IMR-90 (cell line): Measurements from ENCODE around the gene UBASH3A. TPM values are rescaled to one million over a fixed set of nuclear protein-coding genes. Genes with fewer than 3 reads are reported as not detected.

Experiments
- ATAC-seq: fragments of 200-7000 bp; cut with Tn5 transposase; 2 replicates; pipeline ENCODE4 v1.9.1; 2020; ENCODE audit warnings: low read depth, mild to moderate bottlenecking, moderate library complexity
- BruUV-seq: library from RNA; stranded (reverse); fragments of 400-500 nt; replicated peaks from 2 replicates; lab custom pipeline; 2021; lab: Mats Ljungman, UMichigan
- CTCF ChIA-PET: fragments of 300-600 bp; formaldehyde crosslinking; extraction: SDS; loops from one replicate; lab custom pipeline; 2021; ENCODE audit warnings: antibody characterized with exemption; lab: Yijun Ruan, JAX
- POLR2A ChIA-PET: fragments of 300-600 bp; sonication (Branson Sonifier 250); formaldehyde crosslinking; loops from one replicate; lab custom pipeline; 2022; ENCODE audit warnings: antibody characterized with exemption; ENCODE audit not compliant: unreplicated experiment; lab: Charles Lee
- DNase-seq: peaks from one replicate; pipeline ENCODE4 v3.0.0; 2013
- H2AFZ ChIP-seq: replicated peaks from 2 replicates; pipeline ENCODE3; 2013; ENCODE audit warnings: low read length, mild to moderate bottlenecking; ENCODE audit not compliant: poor library complexity
- H2AK5ac ChIP-seq: 2 replicates; pipeline ENCODE4 v1.6.1; 2013; ENCODE audit warnings: low read depth, low read length, inconsistent platforms
- H2AK9ac ChIP-seq: replicated peaks from 2 replicates; pipeline ENCODE3; 2013; ENCODE audit warnings: mild to moderate bottlenecking, low read depth, low read length, moderate library complexity; ENCODE audit not compliant: poor library complexity
- H2BK120ac ChIP-seq: 2 replicates; pipeline ENCODE4 v1.6.1; 2013; ENCODE audit warnings: low read depth, low read length, inconsistent platforms
- H2BK15ac ChIP-seq: 3 replicates; pipeline ENCODE4 v1.6.1; 2013; ENCODE audit warnings: low read depth, low read length, inconsistent platforms
- H2BK20ac ChIP-seq: 2 replicates; pipeline ENCODE4 v1.6.1; 2013; ENCODE audit warnings: low read depth, mild to moderate bottlenecking, inconsistent platforms, low read length, moderate library complexity
- H2BK5ac ChIP-seq: 2 replicates; pipeline ENCODE4 v1.6.1; 2013; ENCODE audit warnings: mild to moderate bottlenecking, low read depth, low read length, inconsistent platforms; ENCODE audit not compliant: poor library complexity, severe bottlenecking
- H3K14ac ChIP-seq: replicated peaks from 2 replicates; pipeline ENCODE4 v1.6.1; 2013; ENCODE audit warnings: low read depth, low read length, inconsistent platforms
- H3K18ac ChIP-seq: 2 replicates; pipeline ENCODE4 v1.6.1; 2013; ENCODE audit warnings: low read depth, low read length, control low read depth
- H3K23ac ChIP-seq: 2 replicates; pipeline ENCODE4 v1.6.1; 2013; ENCODE audit warnings: low read depth, low read length, inconsistent platforms
- H3K27ac ChIP-seq: 2 replicates; pipeline ENCODE4 v1.5.1; 2013; ENCODE audit warnings: mild to moderate bottlenecking, control low read depth, low read length; ENCODE audit not compliant: insufficient read depth
- H3K27me3 ChIP-seq: 2 replicates; pipeline ENCODE4 v1.6.1; 2013; ENCODE audit warnings: low read length; ENCODE audit not compliant: control insufficient read depth, insufficient read depth
- H3K36me3 ChIP-seq: 2 replicates; pipeline ENCODE4 v1.6.1; 2013; ENCODE audit warnings: low read length, mixed read lengths; ENCODE audit not compliant: control insufficient read depth, insufficient read depth
- H3K4ac ChIP-seq: 2 replicates; pipeline ENCODE4 v1.6.1; 2013; ENCODE audit warnings: low read depth, low read length, inconsistent platforms
- H3K4me1 ChIP-seq: 2 replicates; pipeline ENCODE4 v1.6.1; 2013; ENCODE audit warnings: low read length, mixed read lengths; ENCODE audit not compliant: control insufficient read depth, insufficient read depth
- H3K4me2 ChIP-seq: 2 replicates; pipeline ENCODE4 v1.6.1; 2013; ENCODE audit warnings: low read depth, mild to moderate bottlenecking, control low read depth, low read length, moderate library complexity
- H3K4me3 ChIP-seq: 2 replicates; pipeline ENCODE4 v1.5.1; 2013; ENCODE audit warnings: low read depth, mild to moderate bottlenecking, control low read depth, low read length, moderate library complexity; ENCODE audit not compliant: insufficient read depth
- H3K56ac ChIP-seq: 2 replicates; pipeline ENCODE4 v1.6.1; 2013; ENCODE audit warnings: low read length, inconsistent platforms; ENCODE audit not compliant: insufficient read depth; ENCODE audit errors: extremely low read depth
- H3K79me1 ChIP-seq, 2 experiments: 2 replicates each; pipeline ENCODE4 v1.6.1; 2013; ENCODE audit warnings: low read length in 2 of 2, inconsistent platforms in 1 of 2, low read depth in 1 of 2
- H3K9ac ChIP-seq: 2 replicates; pipeline ENCODE4 v1.6.1; 2013; ENCODE audit warnings: low read depth, low read length, control low read depth
- H3K9me1 ChIP-seq: 2 replicates; pipeline ENCODE4 v1.6.1; 2013; ENCODE audit warnings: low read length, inconsistent platforms; ENCODE audit not compliant: insufficient read depth
- H3K9me3 ChIP-seq: 2 replicates; pipeline ENCODE4 v1.6.1; 2013; ENCODE audit warnings: low read length; ENCODE audit not compliant: control insufficient read depth, insufficient read depth
- H4K20me1 ChIP-seq: 2 replicates; pipeline ENCODE4 v1.6.1; 2013; ENCODE audit warnings: low read length, inconsistent platforms; ENCODE audit not compliant: insufficient read depth
- H4K5ac ChIP-seq: 2 replicates; pipeline ENCODE4 v1.6.1; 2013; ENCODE audit warnings: mild to moderate bottlenecking, low read depth, low read length, control low read depth
- H4K8ac ChIP-seq, 2 experiments: 2 replicates each; pipeline ENCODE4 v1.6.1; 2013; ENCODE audit warnings: low read depth in 2 of 2, low read length in 2 of 2, control low read depth in 1 of 2, inconsistent platforms in 1 of 2
- H4K91ac ChIP-seq: 2 replicates; pipeline ENCODE4 v1.6.1; 2013; ENCODE audit warnings: low read depth, low read length, inconsistent platforms; ENCODE audit not compliant: insufficient read depth
- BHLHE40 ChIP-seq: fragments of 150-350 bp; IDR thresholded peaks from 2 replicates; pipeline ENCODE4 v1.6.1; 2016; ENCODE audit warnings: mild to moderate bottlenecking, low read depth, low read length
- CEBPB ChIP-seq: IDR thresholded peaks from 2 replicates; pipeline ENCODE4 v1.6.1; 2012; ENCODE audit warnings: low read depth, low read length, improper control_type of control experiment
- CTCF ChIP-seq: conservative IDR thresholded peaks from 2 replicates; pipeline ENCODE4 v1.5.1; 2012; ENCODE audit warnings: mild to moderate bottlenecking, low read depth, low read length, improper control_type of control experiment
- ELK1 ChIP-seq: fragments of 150-350 bp; IDR thresholded peaks from 2 replicates; pipeline ENCODE4 v1.6.1; 2016; ENCODE audit warnings: low read depth, mild to moderate bottlenecking, low read length, moderate library complexity, borderline replicate concordance
- FOS ChIP-seq: fragments of 150-350 bp; IDR thresholded peaks from 2 replicates; pipeline ENCODE4 v1.6.1; 2016; ENCODE audit warnings: low read depth, low read length
- MAZ ChIP-seq: IDR thresholded peaks from 2 replicates; pipeline ENCODE4 v1.6.1; 2012; ENCODE audit warnings: low read depth, mild to moderate bottlenecking, low read length, improper control_type of control experiment, moderate library complexity, borderline replicate concordance
- MXI1 ChIP-seq: IDR thresholded peaks from 2 replicates; pipeline ENCODE4 v1.6.1; 2012; ENCODE audit warnings: low read depth, mild to moderate bottlenecking, low read length, moderate library complexity, borderline replicate concordance
- RAD21 ChIP-seq: IDR thresholded peaks from 2 replicates; pipeline ENCODE4 v1.6.1; 2012; ENCODE audit warnings: low read length, improper control_type of control experiment
- SMC3 ChIP-seq: fragments of 150-350 bp; IDR thresholded peaks from 2 replicates; pipeline ENCODE4 v1.6.1; 2016; ENCODE audit warnings: low read depth, mild to moderate bottlenecking, antibody characterized with exemption, low read length, moderate library complexity
- USF2 ChIP-seq: fragments of 150-350 bp; IDR thresholded peaks from 2 replicates; pipeline ENCODE4 v1.6.1; 2017; ENCODE audit warnings: mild to moderate bottlenecking, antibody characterized with exemption, low read length, low read depth
- WGBS, 2 experiments: methylation state at CpG; one replicate each; pipeline versions ENCODE4 v1.1.5 to v1.1.7; 2013; ENCODE audit warnings: missing lambda C conversion rate in 2 of 2; ENCODE audit not compliant: insufficient read length in 1 of 2; ENCODE audit errors: extremely low coverage in 2 of 2; 5-methylcytosine and 5-hydroxymethylcytosine counted together
- dilution Hi-C: fragments of 300-500 bp; cut with HindIII; formaldehyde crosslinking; loops from one replicate; pipeline ENCODE4 v1.14.3; 2018; ENCODE audit warnings: low sequenced_read_pairs; ENCODE audit not compliant: unreplicated experiment
- in situ Hi-C: fragments of 300-500 bp; cut with MboI; formaldehyde crosslinking; loops from 3 replicates; pipeline ENCODE4 v1.14.3; 2019; ENCODE audit warnings: low sequenced_read_pairs, inconsistent platforms, mixed read lengths
- intact Hi-C: fragments of 100-400 bp; cut with micrococcal nuclease; formaldehyde crosslinking; loops from 2 replicates; pipeline ENCODE4 v1.10.0; 2022
- polyA plus RNA-seq, 3 experiments: library from polyadenylated mRNA; depleted of rRNA; stranded (reverse); fragments of >200 nt; gene quantifications; 2 replicates each; pipeline ENCODE4 v1.2.3, GENCODE V29; 2012; ENCODE audit warnings: low replicate concordance in 1 of 3
- total RNA-seq: library from RNA; depleted of rRNA; stranded (reverse); fragments of >200 nt; gene quantifications from 2 replicates; pipeline ENCODE4 v1.2.3, GENCODE V29; 2012

Gene UBASH3A
- total and polyA plus RNA-seq, 2 of the 4 experiments (the other 2 are of a cell fraction) = not detected

- no peak overlapping the region for H3K4me2 ChIP-seq
- TF ChIP-seq CTCF = no peak
- no peak for TF ChIP-seq MAZ
- no peak for TF ChIP-seq ELK1
- no peak for TF ChIP-seq SMC3
- no peak for TF ChIP-seq BHLHE40
- TF ChIP-seq FOS = no peak
- TF ChIP-seq USF2 = no peak
- TF ChIP-seq RAD21 = no peak
- TF ChIP-seq MXI1 = no peak
- no peak for TF ChIP-seq CEBPB
Measured at GRCh38 chr21:42386034-42386591, 17.6 kb upstream of the UBASH3A start.

More at GRCh38 chr21:42386034-42386591, 17.6 kb upstream of the UBASH3A start:
- WGBS, 2 experiments = 90% methylated on average over 6 of the region's 11 CpGs; no CpG with 5 or more reads in 1 of the 2 experiments
- ATAC-seq (no peak), DNase-seq (no peak)
- Histone ChIP-seq H2BK20ac (no peak overlapping the region), H3K27me3 (peaks cover 29% of the 10 kb centered on the region), H2BK15ac (no peak overlapping the region), H3K4ac (no peak overlapping the region), H3K14ac (no peak overlapping the region), H3K9me1 (no peaks in the 10 kb centered on the region), H3K79me1 (no peaks in the 10 kb centered on the region), H2AFZ (no peak overlapping the region), H2BK120ac (no peak overlapping the region), H3K36me3 (no peaks in the 10 kb centered on the region), H3K4me3 (no peak overlapping the region), H4K8ac (no peak overlapping the region), H3K56ac (no peak overlapping the region), H3K4me1 (no peaks in the 10 kb centered on the region), H4K5ac (no peak overlapping the region), H2BK5ac (no peak overlapping the region), H2AK9ac (no peak overlapping the region), H4K91ac (no peak overlapping the region), H2AK5ac (no peak overlapping the region), H3K18ac (no peak overlapping the region), H3K9ac (no peak overlapping the region), H3K27ac (no peak overlapping the region), H3K9me3 (peaks cover 3% of the 10 kb centered on the region; the same call in 1 of the 2 replicates), H4K20me1 (no peaks in the 10 kb centered on the region), H3K23ac (no peak overlapping the region)
- BruUV-seq = no TSS peak
- ChIA-PET CTCF (no interaction called here), POLR2A (no interaction called here)
- intact Hi-C loops (no loop called here), in situ Hi-C loops (no loop called here), dilution Hi-C loops (no loop called here)
